GM13977 (cell line): ENCODE results near the gene ITM2B.

Source experiments
- DNase-seq: peaks from one replicate; pipeline ENCODE4 v3.0.0; 2012; ENCODE audit warnings: low spot score
- CTCF ChIP-seq: IDR thresholded peaks from 2 replicates; pipeline ENCODE4 v1.5.1; 2012; ENCODE audit warnings: mild to moderate bottlenecking, control low read depth; ENCODE audit not compliant: insufficient read depth; ENCODE audit errors: extremely low read depth, missing control alignments
- in situ Hi-C: fragments of 300-500 bp; cut with MboI; formaldehyde crosslinking; loops from one replicate; pipeline ENCODE4 v1.12.0; 2022; ENCODE audit warnings: low sequenced_read_pairs, low pct_unique_long_range_greater_than_20kb, mixed read lengths, inconsistent platforms; ENCODE audit not compliant: unreplicated experiment

ITM2B gene

GRCh38 chr13:48315969-48316650 lies 83.1 kb downstream of the ITM2B start:
- in situ Hi-C loops = no loop called here
- no peak for TF ChIP-seq CTCF
- DNase-seq = no peak

- TF ChIP-seq CTCF = no peak
- no peak for DNase-seq
- in situ Hi-C loops = no loop called here
Observed at GRCh38 chr13:48316826-48317510, 84.0 kb downstream of the ITM2B start.

- in situ Hi-C loops = no loop called here
- TF ChIP-seq CTCF = no peak
- DNase-seq = no peak
Observed at GRCh38 chr13:48317511-48318376, 84.7 kb downstream of the ITM2B start.

GRCh38 chr13:48318377-48318811 lies 85.4 kb downstream of the ITM2B start:
- no peak for DNase-seq
- in situ Hi-C loops = no loop called here
- TF ChIP-seq CTCF = no peak

- in situ Hi-C loops = no loop called here
- TF ChIP-seq CTCF = no peak
- no peak for DNase-seq
Observed at GRCh38 chr13:48318821-48319511, 86.0 kb downstream of the ITM2B start.
